Endothelial cell of umbilical vein (primary cell): ENCODE results near the gene FXYD7.

Experiments
- POLR2AphosphoS5 ChIP-seq: IDR thresholded peaks from 2 replicates; pipeline ENCODE4 v1.6.1; 2012; ENCODE audit warnings: low read depth, mild to moderate bottlenecking, control low read depth, low read length, moderate library complexity; ENCODE audit not compliant: insufficient read depth
- TF ChIP-seq, protein P1 (sequence below), 2 donors: IDR thresholded peaks; 1 replicate in 1 of 2; 2 replicates in 1 of 2; pipeline ENCODE4 v1.5.1; 2011; ENCODE audit warnings: low read length in 2 of 2, mild to moderate bottlenecking in 2 of 2, moderate library complexity in 2 of 2, control low read depth in 1 of 2, inconsistent platforms in 1 of 2, low read depth in 1 of 2; ENCODE audit not compliant: insufficient read depth in 1 of 2; ENCODE audit errors: extremely low read depth in 1 of 2

DNA sequence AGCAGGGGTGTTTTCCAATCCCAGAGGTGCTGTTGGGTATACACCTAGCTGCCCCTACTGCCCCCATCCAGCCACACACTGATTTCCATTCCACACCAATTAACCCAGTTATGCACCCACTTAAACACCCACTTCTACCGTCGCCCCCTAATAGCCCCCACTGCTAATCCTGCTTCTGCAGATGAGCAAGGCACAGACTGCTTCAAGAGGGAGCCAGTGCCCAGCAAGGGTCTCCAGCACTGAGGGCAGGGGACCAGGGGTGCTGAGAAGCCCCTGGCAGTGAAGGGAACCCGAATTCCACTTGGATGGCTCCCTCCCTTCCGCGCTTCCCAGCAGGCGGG lies 1.2 kb downstream of the FXYD7 start:
- TF ChIP-seq, protein P1, sequence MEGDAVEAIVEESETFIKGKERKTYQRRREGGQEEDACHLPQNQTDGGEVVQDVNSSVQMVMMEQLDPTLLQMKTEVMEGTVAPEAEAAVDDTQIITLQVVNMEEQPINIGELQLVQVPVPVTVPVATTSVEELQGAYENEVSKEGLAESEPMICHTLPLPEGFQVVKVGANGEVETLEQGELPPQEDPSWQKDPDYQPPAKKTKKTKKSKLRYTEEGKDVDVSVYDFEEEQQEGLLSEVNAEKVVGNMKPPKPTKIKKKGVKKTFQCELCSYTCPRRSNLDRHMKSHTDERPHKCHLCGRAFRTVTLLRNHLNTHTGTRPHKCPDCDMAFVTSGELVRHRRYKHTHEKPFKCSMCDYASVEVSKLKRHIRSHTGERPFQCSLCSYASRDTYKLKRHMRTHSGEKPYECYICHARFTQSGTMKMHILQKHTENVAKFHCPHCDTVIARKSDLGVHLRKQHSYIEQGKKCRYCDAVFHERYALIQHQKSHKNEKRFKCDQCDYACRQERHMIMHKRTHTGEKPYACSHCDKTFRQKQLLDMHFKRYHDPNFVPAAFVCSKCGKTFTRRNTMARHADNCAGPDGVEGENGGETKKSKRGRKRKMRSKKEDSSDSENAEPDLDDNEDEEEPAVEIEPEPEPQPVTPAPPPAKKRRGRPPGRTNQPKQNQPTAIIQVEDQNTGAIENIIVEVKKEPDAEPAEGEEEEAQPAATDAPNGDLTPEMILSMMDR (IDR thresholded peaks at IDR 0.05; ENCODE audit: extremely low read depth in 1 of 2, insufficient read depth in 1 of 2, low read depth in 1 of 2, low read length in 2 of 2), result no peak
- TF ChIP-seq POLR2AphosphoS5, result no peak
